Fibroblast of lung (primary cell): ENCODE measurements around the gene FAAP20. TPM values are rescaled to one million over a fixed set of nuclear protein-coding genes. Genes with fewer than 3 reads are reported as not detected.

Source experiments
- DNase-seq, 2 donors: peaks; one replicate each; pipeline versions ENCODE4 v3.0.0 to v3.0.0-alpha.2; 2010; ENCODE audit warnings: low read depth in 2 of 2
- H2AFZ ChIP-seq: 2 replicates; pipeline ENCODE4 v1.5.1; 2012; ENCODE audit warnings: low read length, control low read depth, inconsistent platforms
- H3K27ac ChIP-seq: 2 replicates; pipeline ENCODE4 v1.5.1; 2011; ENCODE audit warnings: low read length, control low read depth; ENCODE audit not compliant: insufficient read depth
- H3K27me3 ChIP-seq: 2 replicates; pipeline ENCODE4 v1.5.1; 2011; ENCODE audit warnings: mild to moderate bottlenecking, low read length; ENCODE audit not compliant: control insufficient read depth, insufficient read depth
- H3K36me3 ChIP-seq: 2 replicates; pipeline ENCODE4 v1.5.1; 2011; ENCODE audit warnings: low read length; ENCODE audit not compliant: control insufficient read depth, insufficient read depth
- H3K4me1 ChIP-seq: 2 replicates; pipeline ENCODE4 v1.5.1; 2011; ENCODE audit warnings: low read length; ENCODE audit not compliant: control insufficient read depth, insufficient read depth; ENCODE audit errors: extremely low read depth
- H3K4me2 ChIP-seq: 2 replicates; pipeline ENCODE4 v1.5.1; 2011; ENCODE audit warnings: low read length, control low read depth; ENCODE audit not compliant: insufficient read depth; ENCODE audit errors: extremely low read depth
- H3K4me3 ChIP-seq, 4 experiments: fragments of 200-600 bp in 1 of 4; sonication (generic) in 1 of 4; replicated peaks in 1 of 4; 2 replicates each; pipeline ENCODE4 v1.5.1; 2011 to 2016; ENCODE audit warnings: low read length in 4 of 4, low read depth in 3 of 4, mild to moderate bottlenecking in 3 of 4, control low read depth in 2 of 4, inconsistent platforms in 1 of 4, mixed read lengths in 1 of 4; ENCODE audit not compliant: insufficient read depth in 1 of 4; ENCODE audit errors: control extremely low read depth in 1 of 4
- H3K79me2 ChIP-seq: 2 replicates; pipeline ENCODE4 v1.5.1; 2012; ENCODE audit warnings: mild to moderate bottlenecking, low read length, inconsistent platforms; ENCODE audit not compliant: control insufficient read depth, insufficient read depth
- H3K9ac ChIP-seq: 2 replicates; pipeline ENCODE4 v1.5.1; 2011; ENCODE audit warnings: mild to moderate bottlenecking, low read length, control low read depth; ENCODE audit not compliant: insufficient read depth
- H3K9me3 ChIP-seq: 2 replicates; pipeline ENCODE4 v1.5.1; 2012; ENCODE audit warnings: low read depth, low read length; ENCODE audit not compliant: control insufficient read depth, insufficient read depth
- H4K20me1 ChIP-seq: 2 replicates; pipeline ENCODE4 v1.5.1; 2011; ENCODE audit warnings: low read length; ENCODE audit not compliant: control insufficient read depth, insufficient read depth; ENCODE audit errors: extremely low read depth
- CTCF ChIP-seq, 2 donors: IDR thresholded peaks in 1 of 2; conservative IDR thresholded peaks in 1 of 2; 1 replicate in 1 of 2; 2 replicates in 1 of 2; pipeline ENCODE4 v1.5.1; 2011 to 2012; ENCODE audit warnings: low read length in 2 of 2, control low read depth in 1 of 2, inconsistent platforms in 1 of 2, low read depth in 1 of 2, mild to moderate bottlenecking in 1 of 2
- EZH2 ChIP-seq: IDR thresholded peaks from 2 replicates; pipeline ENCODE4 v1.5.1; 2012; ENCODE audit warnings: low read length, control low read depth, mild to moderate bottlenecking; ENCODE audit errors: missing control alignments
- polyA plus RNA-seq, 2 donors: library from polyadenylated mRNA; depleted of rRNA in 1 of 2; stranded (reverse) in 1 of 2; unstranded in 1 of 2; fragments of >200 nt; gene quantifications; 2 replicates each; pipeline ENCODE4 v1.2.1, GENCODE V29; 2011 to 2012; ENCODE audit warnings: missing spikeins in 1 of 2
- total RNA-seq: library from RNA; depleted of rRNA; stranded (reverse); fragments of >200 nt; gene quantifications from 2 replicates; pipeline ENCODE4 v1.2.1, GENCODE V29; 2014

Gene FAAP20
- total and polyA plus RNA-seq, 2 donors (not counting 1 experiment from before 2014, with no cell fraction given), result 8.2 to 21.5 TPM

- DNase-seq, result no peak
- no peaks in the 10 kb centered on the region for H4K20me1 ChIP-seq
- no peak overlapping the region for H2AFZ ChIP-seq
Measured at GRCh38 chr1:2143814-2144500, 50.6 kb downstream of the FAAP20 start.

GRCh38 chr1:2141025-2141424 lies 53.5 kb downstream of the FAAP20 start:
- Histone ChIP-seq H2AFZ (no peak overlapping the region), H3K27ac (no peak overlapping the region), H3K27me3 (no peaks in the 10 kb centered on the region), H4K20me1 (no peaks in the 10 kb centered on the region), H3K9ac (no peak overlapping the region), H3K9me3 (no peaks in the 10 kb centered on the region), H3K36me3 (no peaks in the 10 kb centered on the region), H3K4me1 (peaks cover 2% of the 10 kb centered on the region), H3K4me3 (no peak overlapping the region), H3K79me2 (no peaks in the 10 kb centered on the region), H3K4me2 (no peak overlapping the region)
- no peak for TF ChIP-seq CTCF (conservative IDR thresholded peaks at IDR 0.05 in 1 of 2, IDR thresholded peaks at IDR 0.05 in 1 of 2; ENCODE audit: low read depth in 1 of 2, low read length in 2 of 2)
- TF ChIP-seq EZH2, result no peak
- DNase-seq, result no peak

More at GRCh38 chr1:2143814-2144500, 50.6 kb downstream of the FAAP20 start:
- no peak overlapping the region for H3K4me3 ChIP-seq
- H3K36me3 ChIP-seq, result no peaks in the 10 kb centered on the region
- no peak overlapping the region for H3K9ac ChIP-seq
- H3K4me1 ChIP-seq, result peaks cover 2% of the 10 kb centered on the region
- H3K27me3 ChIP-seq, result no peaks in the 10 kb centered on the region
- TF ChIP-seq CTCF (conservative IDR thresholded peaks at IDR 0.05 in 1 of 2, IDR thresholded peaks at IDR 0.05 in 1 of 2; ENCODE audit: low read depth in 1 of 2, low read length in 2 of 2) (no peak), EZH2 (no peak)
- H3K4me2 ChIP-seq, result no peak overlapping the region
- H3K27ac ChIP-seq, result no peak overlapping the region
- H3K9me3 ChIP-seq, result no peaks in the 10 kb centered on the region
- H3K79me2 ChIP-seq, result no peaks in the 10 kb centered on the region

Other genes starting within 250 kb of the FAAP20 start
- gene CFAP74, start 191.0 kb downstream of the FAAP20 start, total RNA-seq, result 0.26 TPM in 1 of 2 replicates, not detected in the other
- gene CFAP74, start 191.0 kb downstream of the FAAP20 start, polyA plus RNA-seq, result not detected in 2 replicates
- gene GABRD, start 175.4 kb downstream of the FAAP20 start, total RNA-seq, result not detected in 2 replicates
- gene GABRD, start 175.4 kb downstream of the FAAP20 start, polyA plus RNA-seq, result not detected in 2 replicates
- gene PRKCZ, start 144.4 kb downstream of the FAAP20 start, total RNA-seq, result 2.0 and 2.3 TPM in 2 replicates
- gene PRKCZ, start 144.4 kb downstream of the FAAP20 start, polyA plus RNA-seq, result 1.3 and 1.6 TPM in 2 replicates
- 18.0 and 21.8 TPM in 2 replicates for gene SKI, start 33.5 kb upstream of the FAAP20 start, total RNA-seq
- gene SKI, start 33.5 kb upstream of the FAAP20 start, polyA plus RNA-seq, result 11.6 and 18.3 TPM in 2 replicates
- gene MORN1, start 196.8 kb upstream of the FAAP20 start, total RNA-seq, result 10.3 and 10.6 TPM in 2 replicates
- gene MORN1, start 196.8 kb upstream of the FAAP20 start, polyA plus RNA-seq, result 3.5 and 3.9 TPM in 2 replicates
- gene RER1, start 197.1 kb upstream of the FAAP20 start, total RNA-seq, result 58.3 and 76.1 TPM in 2 replicates
- 271 TPM in 2 replicates for gene RER1, start 197.1 kb upstream of the FAAP20 start, polyA plus RNA-seq
- gene PEX10, start 217.8 kb upstream of the FAAP20 start, total RNA-seq, result 31.6 and 33.4 TPM in 2 replicates
- gene PEX10, start 217.8 kb upstream of the FAAP20 start, polyA plus RNA-seq, result 15.4 and 19.0 TPM in 2 replicates